ENCODE measurements around the gene PTGIR. TPM values are rescaled to one million over a fixed set of nuclear protein-coding genes. Genes with fewer than 3 reads are reported as not detected.

The PTGIR gene
- total RNA-seq, 4 donors from 2014 or later, result 0.51 to 3.6 (median 2.1) TPM

GRCh38 chr19:46574533-46574932 is 50.4 kb downstream of the PTGIR start:
- intact Hi-C loops (cut with DNase I; ENCODE audit: low total_unique reads), result no loop called here
- DNase-seq (ENCODE audit: low spot score in 2 of 2), result no peak
- no peak overlapping the region for H3K4me3 ChIP-seq (ENCODE audit: low read depth, poor library complexity, severe bottlenecking)
- WGBS, 2 donors, result 37 to 47% methylated on average over 11 of the region's 11 CpGs
- no peak for TF ChIP-seq POLR2A (IDR thresholded peaks at IDR 0.05)
- TF ChIP-seq CTCF (IDR thresholded peaks at IDR 0.05), result no peak

- no peak for TF ChIP-seq POLR2A (IDR thresholded peaks at IDR 0.05)
- DNase-seq (ENCODE audit: low spot score in 2 of 2), result no peak
- H3K4me3 ChIP-seq (ENCODE audit: low read depth, poor library complexity, severe bottlenecking), result no peak overlapping the region
- intact Hi-C loops (cut with DNase I; ENCODE audit: low total_unique reads), result no loop called here
- 73 to 74% methylated on average over 8 of the region's 8 CpGs for WGBS, 2 donors
These were observed 51.0 kb downstream of the PTGIR start for GRCh38 chr19:46573679-46574498.

- no peak for DNase-seq (ENCODE audit: low spot score in 2 of 2)
- 61% methylated on average over 5 of the region's 5 CpGs for WGBS, 2 donors
- intact Hi-C loops (cut with DNase I; ENCODE audit: low total_unique reads), result no loop called here
- H3K4me3 ChIP-seq (ENCODE audit: low read depth, poor library complexity, severe bottlenecking), result no peak overlapping the region
- no peak for TF ChIP-seq POLR2A (IDR thresholded peaks at IDR 0.05)
- TF ChIP-seq CTCF (IDR thresholded peaks at IDR 0.05), result no peak
These were observed 53.4 kb downstream of the PTGIR start for GRCh38 chr19:46571495-46571894.

Other genes with a start within 250 kb of the PTGIR start
- 10 to 100 TPM in 1 of 4 donors, 1 to 10 TPM in 3; 1.1 to 11.5 (median 4.2) TPM for gene CCDC8, start 211.5 kb downstream of the PTGIR start, total RNA-seq
- not detected for gene PNMA8C, start 196.2 kb downstream of the PTGIR start, total RNA-seq
- 1 to 10 TPM in 3 of 4 donors, under 1 TPM in 1; 0.30 to 4.0 (median 2.7) TPM for gene PNMA8A, start 153.5 kb downstream of the PTGIR start, total RNA-seq
- gene PNMA8B, start 129.2 kb downstream of the PTGIR start, total RNA-seq, result 1 to 10 TPM; 2.0 to 5.8 (median 2.8) TPM
- 10 to 100 TPM; 54.6 to 72.8 (median 63.1) TPM for gene CALM3, start 23.8 kb downstream of the PTGIR start, total RNA-seq
- gene GNG8, start 11.1 kb upstream of the PTGIR start, total RNA-seq, result not detected
- 1 to 10 TPM; 1.3 to 4.1 (median 2.6) TPM for gene DACT3, start 36.1 kb upstream of the PTGIR start, total RNA-seq
- 100 to 1,000 TPM in 1 of 4 donors, 10 to 100 TPM in 3; 52.6 to 120 (median 66.7) TPM for gene PRKD2, start 92.0 kb upstream of the PTGIR start, total RNA-seq
- gene FKRP, start 121.0 kb upstream of the PTGIR start, total RNA-seq, result 10 to 100 TPM in 3 of 4 donors, 1 to 10 TPM in 1; 9.4 to 16.1 (median 12.8) TPM
- gene STRN4, start 121.4 kb upstream of the PTGIR start, total RNA-seq, result 10 to 100 TPM; 81.5 to 97.6 (median 93.5) TPM
- 100 to 1,000 TPM in 3 of 4 donors, 10 to 100 TPM in 1; 59.3 to 181 (median 137) TPM for gene SLC1A5, start 163.5 kb upstream of the PTGIR start, total RNA-seq
- gene AP2S1, start 225.8 kb upstream of the PTGIR start, total RNA-seq, result 100 to 1,000 TPM in 3 of 4 donors, 10 to 100 TPM in 1; 88.9 to 132 (median 114) TPM
- gene ARHGAP35, start 235.9 kb upstream of the PTGIR start, total RNA-seq, result 10 to 100 TPM; 19.4 to 43.6 (median 40.1) TPM

Measured in lower leg skin (tissue), 4 donors.